ENCODE results near the gene C3orf62.
"Not testable (repeated sequence)": the region's sequence is repeated elsewhere in the genome, so short reads cannot be mapped to it uniquely, and the experiment has no call there.

C3orf62 gene

DNA sequence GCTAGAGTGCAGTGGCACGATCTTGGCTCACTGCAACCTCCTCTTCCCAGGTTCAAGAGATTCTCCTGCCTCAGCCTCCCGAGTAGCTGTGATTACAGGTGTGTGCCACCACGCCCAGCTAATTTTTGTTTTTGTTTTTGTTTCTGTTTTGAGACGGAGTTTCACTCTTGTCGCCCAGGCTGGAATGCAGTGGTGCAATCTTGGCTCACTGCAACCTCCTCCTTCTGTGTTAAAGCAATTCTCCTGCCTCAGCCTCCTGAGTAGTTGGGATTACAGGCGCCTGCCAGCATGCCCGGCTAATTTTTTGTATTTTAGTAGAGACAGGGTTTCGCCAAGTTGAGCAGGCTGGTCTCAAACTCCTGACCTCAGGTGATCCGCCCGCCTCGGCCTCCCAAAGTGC, 36.9 kb downstream of the C3orf62 start:
- not testable (repeated sequence) for H3K4me1 ChIP-seq (ENCODE audit: control insufficient read depth, insufficient read depth, low read depth, low read length); H3K4me3 ChIP-seq (ENCODE audit: insufficient read depth in 1 of 2, low read depth in 1 of 2, low read length in 2 of 2); H2BK5ac ChIP-seq (ENCODE audit: low read depth, low read length, poor library complexity, severe bottlenecking); H2BK15ac ChIP-seq (ENCODE audit: low read depth, poor library complexity, severe bottlenecking); H3K27me3 ChIP-seq (ENCODE audit: control insufficient read depth in 1 of 2, insufficient read depth in 1 of 2, low read length in 2 of 2); H3K23ac ChIP-seq (ENCODE audit: low read length in 2 of 2); H3K14ac ChIP-seq (ENCODE audit: low read length in 2 of 2); H3K79me1 ChIP-seq (replicated peaks; ENCODE audit: low read length, poor library complexity, severe bottlenecking); H3K4ac ChIP-seq (ENCODE audit: low read depth in 1 of 2, low read length in 2 of 2); H3K4me2 ChIP-seq (ENCODE audit: low read length, poor library complexity, severe bottlenecking); DNase-seq; H2AFZ ChIP-seq (ENCODE audit: low read depth, low read length); H2BK12ac ChIP-seq (ENCODE audit: low read length in 2 of 2); H3K9me3 ChIP-seq (ENCODE audit: control insufficient read depth, low read length); H3K9ac ChIP-seq (ENCODE audit: low read length); H3K18ac ChIP-seq (ENCODE audit: low read depth in 1 of 2, low read length in 2 of 2); H3K27ac ChIP-seq (ENCODE audit: low read length, poor library complexity, severe bottlenecking); H4K8ac ChIP-seq (ENCODE audit: low read length); H4K91ac ChIP-seq (ENCODE audit: low read length); H2BK120ac ChIP-seq (ENCODE audit: low read depth, low read length); H2AK5ac ChIP-seq (ENCODE audit: low read length, severe bottlenecking)
- 95% methylated on average over 10 of the region's 11 CpGs for WGBS
- peaks cover 0 to 29% of the 10 kb centered on the region in 2 experiments for H3K36me3 ChIP-seq (ENCODE audit: control insufficient read depth in 1 of 2, insufficient read depth in 2 of 2, low read depth in 1 of 2, low read length in 2 of 2)

GRCh38 chr3:49238274-49239127, 38.5 kb downstream of the C3orf62 start:
- DNase-seq, result peak; percentile 91
- Histone ChIP-seq H2AFZ (ENCODE audit: low read depth, low read length) (no peak overlapping the region), H3K4me1 (ENCODE audit: control insufficient read depth, insufficient read depth, low read depth, low read length) (no peaks in the 10 kb centered on the region), H3K79me1 (replicated peaks; ENCODE audit: low read length, poor library complexity, severe bottlenecking) (no peaks in the 10 kb centered on the region), H3K14ac (ENCODE audit: low read length in 2 of 2) (no peak overlapping the region), H3K4ac (ENCODE audit: low read depth in 1 of 2, low read length in 2 of 2) (peak overlapping the region in 1 of 2 experiments; percentile 35), H3K9me3 (ENCODE audit: control insufficient read depth, low read length) (peaks cover 11% of the 10 kb centered on the region), H2BK12ac (ENCODE audit: low read length in 2 of 2) (no peak overlapping the region), H2BK5ac (ENCODE audit: low read depth, low read length, poor library complexity, severe bottlenecking) (no peak overlapping the region), H3K4me2 (ENCODE audit: low read length, poor library complexity, severe bottlenecking) (no peak overlapping the region), H2BK15ac (ENCODE audit: low read depth, poor library complexity, severe bottlenecking) (no peak overlapping the region), H3K18ac (ENCODE audit: low read depth in 1 of 2, low read length in 2 of 2) (peak overlapping the region; percentile 11 to 37), H3K36me3 (ENCODE audit: control insufficient read depth in 1 of 2, insufficient read depth in 2 of 2, low read depth in 1 of 2, low read length in 2 of 2) (peaks cover 0 to 26% of the 10 kb centered on the region in 2 experiments), H3K4me3 (ENCODE audit: insufficient read depth in 1 of 2, low read depth in 1 of 2, low read length in 2 of 2) (peak overlapping the region in 1 of 2 experiments; percentile 26), H4K8ac (ENCODE audit: low read length) (no peak overlapping the region), H3K9ac (ENCODE audit: low read length) (peak overlapping the region; percentile 70), H2AK5ac (ENCODE audit: low read length, severe bottlenecking) (no peak overlapping the region), H4K91ac (ENCODE audit: low read length) (peak overlapping the region; percentile 18), H3K27me3 (ENCODE audit: control insufficient read depth in 1 of 2, insufficient read depth in 1 of 2, low read length in 2 of 2) (no peaks in the 10 kb centered on the region), H3K23ac (ENCODE audit: low read length in 2 of 2) (no peak overlapping the region), H3K27ac (ENCODE audit: low read length, poor library complexity, severe bottlenecking) (no peak overlapping the region), H2BK120ac (ENCODE audit: low read depth, low read length) (peak overlapping the region; percentile 9)
- whole genome bisulfite sequencing, result 63% methylated on average over 9 of the region's 9 CpGs

- no peaks in the 10 kb centered on the region for H3K4me1 ChIP-seq (ENCODE audit: control insufficient read depth, insufficient read depth, low read depth, low read length)
- no peak overlapping the region for H3K9ac ChIP-seq (ENCODE audit: low read length)
- no peak overlapping the region for H3K4ac ChIP-seq (ENCODE audit: low read depth in 1 of 2, low read length in 2 of 2)
- peaks cover 22% of the 10 kb centered on the region for H3K9me3 ChIP-seq (ENCODE audit: control insufficient read depth, low read length)
- no peak overlapping the region for H2BK120ac ChIP-seq (ENCODE audit: low read depth, low read length)
- no peak overlapping the region for H2BK5ac ChIP-seq (ENCODE audit: low read depth, low read length, poor library complexity, severe bottlenecking)
- no peak overlapping the region for H3K23ac ChIP-seq (ENCODE audit: low read length in 2 of 2)
- no peak overlapping the region for H3K14ac ChIP-seq (ENCODE audit: low read length in 2 of 2)
- H3K79me1 ChIP-seq (replicated peaks; ENCODE audit: low read length, poor library complexity, severe bottlenecking), result no peaks in the 10 kb centered on the region
- no CpG with 5 or more reads among the region's 3 CpGs for WGBS
- no peak for DNase-seq
- H3K4me3 ChIP-seq (ENCODE audit: insufficient read depth in 1 of 2, low read depth in 1 of 2, low read length in 2 of 2), result no peak overlapping the region
- H3K27ac ChIP-seq (ENCODE audit: low read length, poor library complexity, severe bottlenecking), result no peak overlapping the region
- no peak overlapping the region for H3K4me2 ChIP-seq (ENCODE audit: low read length, poor library complexity, severe bottlenecking)
- H4K91ac ChIP-seq (ENCODE audit: low read length), result no peak overlapping the region
- H3K36me3 ChIP-seq (ENCODE audit: control insufficient read depth in 1 of 2, insufficient read depth in 2 of 2, low read depth in 1 of 2, low read length in 2 of 2), result peaks cover 0 to 30% of the 10 kb centered on the region in 2 experiments
- H4K8ac ChIP-seq (ENCODE audit: low read length), result no peak overlapping the region
- H3K18ac ChIP-seq (ENCODE audit: low read depth in 1 of 2, low read length in 2 of 2), result no peak overlapping the region
- no peaks in the 10 kb centered on the region for H3K27me3 ChIP-seq (ENCODE audit: control insufficient read depth in 1 of 2, insufficient read depth in 1 of 2, low read length in 2 of 2)
- H2AK5ac ChIP-seq (ENCODE audit: low read length, severe bottlenecking), result no peak overlapping the region
- H2AFZ ChIP-seq (ENCODE audit: low read depth, low read length), result no peak overlapping the region
- no peak overlapping the region for H2BK15ac ChIP-seq (ENCODE audit: low read depth, poor library complexity, severe bottlenecking)
- H2BK12ac ChIP-seq (ENCODE audit: low read length in 2 of 2), result no peak overlapping the region
These were observed 39.7 kb downstream of the C3orf62 start for GRCh38 chr3:49237344-49237743.

DNA sequence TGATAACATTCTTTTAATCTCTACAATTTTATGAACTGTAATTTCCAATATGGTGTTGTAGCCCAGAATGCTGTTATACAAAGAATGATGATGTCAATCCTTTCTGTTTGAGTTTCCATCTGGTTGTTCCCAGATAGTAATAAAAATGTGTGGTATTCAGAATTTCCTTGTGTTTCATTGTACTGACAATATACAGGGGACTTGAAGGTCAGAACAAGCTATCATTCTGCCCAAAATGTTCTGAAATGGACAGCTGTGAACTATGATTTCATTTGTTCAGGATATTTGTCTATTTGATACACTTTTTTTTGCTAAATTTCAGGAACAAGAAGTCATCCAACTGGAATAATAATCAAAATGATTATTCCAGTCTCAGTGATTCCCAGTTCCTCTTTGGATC, 40.8 kb downstream of the C3orf62 start:
- no peak for DNase-seq
- Histone ChIP-seq H3K36me3 (ENCODE audit: control insufficient read depth in 1 of 2, insufficient read depth in 2 of 2, low read depth in 1 of 2, low read length in 2 of 2) (peaks cover 0 to 25% of the 10 kb centered on the region in 2 experiments), H3K4ac (ENCODE audit: low read depth in 1 of 2, low read length in 2 of 2) (no peak overlapping the region), H3K4me2 (ENCODE audit: low read length, poor library complexity, severe bottlenecking) (no peak overlapping the region), H2BK120ac (ENCODE audit: low read depth, low read length) (no peak overlapping the region), H3K79me1 (replicated peaks; ENCODE audit: low read length, poor library complexity, severe bottlenecking) (no peaks in the 10 kb centered on the region), H3K9ac (ENCODE audit: low read length) (no peak overlapping the region), H3K9me3 (ENCODE audit: control insufficient read depth, low read length) (peaks cover 24% of the 10 kb centered on the region), H3K23ac (ENCODE audit: low read length in 2 of 2) (no peak overlapping the region), H3K27me3 (ENCODE audit: control insufficient read depth in 1 of 2, insufficient read depth in 1 of 2, low read length in 2 of 2) (no peaks in the 10 kb centered on the region), H3K4me3 (ENCODE audit: insufficient read depth in 1 of 2, low read depth in 1 of 2, low read length in 2 of 2) (no peak overlapping the region), H2AFZ (ENCODE audit: low read depth, low read length) (no peak overlapping the region), H2BK15ac (ENCODE audit: low read depth, poor library complexity, severe bottlenecking) (no peak overlapping the region), H3K14ac (ENCODE audit: low read length in 2 of 2) (no peak overlapping the region), H4K91ac (ENCODE audit: low read length) (no peak overlapping the region), H2AK5ac (ENCODE audit: low read length, severe bottlenecking) (no peak overlapping the region), H3K18ac (ENCODE audit: low read depth in 1 of 2, low read length in 2 of 2) (no peak overlapping the region), H3K27ac (ENCODE audit: low read length, poor library complexity, severe bottlenecking) (no peak overlapping the region), H2BK12ac (ENCODE audit: low read length in 2 of 2) (no peak overlapping the region), H3K4me1 (ENCODE audit: control insufficient read depth, insufficient read depth, low read depth, low read length) (no peaks in the 10 kb centered on the region), H4K8ac (ENCODE audit: low read length) (no peak overlapping the region), H2BK5ac (ENCODE audit: low read depth, low read length, poor library complexity, severe bottlenecking) (no peak overlapping the region)

Data from mesenchymal stem cell (in vitro differentiated cells and primary cell).